GM23338 (cell line): Measurements from ENCODE around the gene ZNF235.

Experiments
- CTCF ChIP-seq, 2 experiments: fragments of 200-600 bp in 1 of 2; sonication (generic) in 1 of 2; conservative IDR thresholded peaks; 2 replicates each; pipeline versions ENCODE4 v1.5.1 to v1.6.1; 2016 to 2017; ENCODE audit warnings: antibody characterized with exemption in 2 of 2, low read depth in 2 of 2, mild to moderate bottlenecking in 2 of 2, moderate library complexity in 1 of 2
- EZH2 ChIP-seq: fragments of 200-600 bp; sonication (generic); IDR thresholded peaks from one replicate; pipeline ENCODE4 v1.8.0; 2017; ENCODE audit warnings: antibody characterized with exemption, mild to moderate bottlenecking, low read depth; ENCODE audit not compliant: unreplicated experiment

- TF ChIP-seq CTCF (conservative IDR thresholded peaks at IDR 0.05; ENCODE audit: low read depth in 2 of 2) (no peak), EZH2 (no peak)
These were observed 37.0 kb upstream of the ZNF235 start for GRCh38 chr19:44341794-44342193.
